Epithelial cell of proximal tubule (primary cell): ENCODE data around the gene CFAP46. TPM values are rescaled to one million over a fixed set of nuclear protein-coding genes. Genes with fewer than 3 reads are reported as not detected.

ENCODE experiments used
- DNase-seq: peaks from one replicate; pipeline ENCODE4 v3.0.0-alpha.2; 2011; ENCODE audit warnings: low read depth
- H3K4me3 ChIP-seq: 2 replicates; pipeline ENCODE4 v1.5.1; 2011; ENCODE audit warnings: low read depth, mild to moderate bottlenecking, low read length
- total RNA-seq: library from RNA; depleted of rRNA; stranded (reverse); fragments of >200 nt; gene quantifications from 2 replicates; pipeline ENCODE4 v1.2.3, GENCODE V29; 2015
- TF ChIP-seq, protein P1 (sequence below): conservative IDR thresholded peaks from 2 replicates; pipeline ENCODE4 v1.5.1; 2012; ENCODE audit warnings: low read depth, mild to moderate bottlenecking, low read length

Gene CFAP46
- total RNA-seq, 1 donor from 2014 or later: 2.2 TPM

DNA sequence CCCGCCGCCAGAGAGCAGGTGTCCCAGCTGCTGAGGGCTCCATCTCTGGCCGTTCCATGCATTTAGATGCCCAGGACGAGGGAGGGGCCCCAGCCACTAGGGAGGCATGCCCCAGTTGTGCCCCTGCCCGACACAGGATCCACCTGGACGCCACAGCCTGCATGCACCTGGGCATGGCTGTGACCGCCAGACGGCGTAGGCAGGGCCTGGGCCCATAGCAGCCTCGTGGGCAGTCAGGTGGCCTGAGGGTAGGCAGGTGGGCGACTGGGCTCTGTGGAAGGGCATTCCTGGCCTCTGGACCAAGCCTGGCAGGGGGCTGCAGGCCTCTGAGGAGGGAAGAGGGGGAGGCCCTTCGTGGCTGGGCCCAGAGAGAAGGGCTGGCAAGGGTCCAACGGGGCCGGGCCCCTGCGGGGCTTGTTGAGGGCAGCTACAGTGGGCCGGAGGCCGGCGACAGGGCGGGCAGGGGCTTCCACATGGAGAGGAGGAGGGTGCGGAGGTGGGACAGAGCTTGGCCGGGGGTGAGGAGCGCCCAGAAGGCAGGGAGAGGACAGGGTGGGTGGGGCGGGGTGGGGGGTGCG lies 80.4 kb downstream of the CFAP46 start:
- H3K4me3 ChIP-seq: no peak overlapping the region
- TF ChIP-seq, protein P1, sequence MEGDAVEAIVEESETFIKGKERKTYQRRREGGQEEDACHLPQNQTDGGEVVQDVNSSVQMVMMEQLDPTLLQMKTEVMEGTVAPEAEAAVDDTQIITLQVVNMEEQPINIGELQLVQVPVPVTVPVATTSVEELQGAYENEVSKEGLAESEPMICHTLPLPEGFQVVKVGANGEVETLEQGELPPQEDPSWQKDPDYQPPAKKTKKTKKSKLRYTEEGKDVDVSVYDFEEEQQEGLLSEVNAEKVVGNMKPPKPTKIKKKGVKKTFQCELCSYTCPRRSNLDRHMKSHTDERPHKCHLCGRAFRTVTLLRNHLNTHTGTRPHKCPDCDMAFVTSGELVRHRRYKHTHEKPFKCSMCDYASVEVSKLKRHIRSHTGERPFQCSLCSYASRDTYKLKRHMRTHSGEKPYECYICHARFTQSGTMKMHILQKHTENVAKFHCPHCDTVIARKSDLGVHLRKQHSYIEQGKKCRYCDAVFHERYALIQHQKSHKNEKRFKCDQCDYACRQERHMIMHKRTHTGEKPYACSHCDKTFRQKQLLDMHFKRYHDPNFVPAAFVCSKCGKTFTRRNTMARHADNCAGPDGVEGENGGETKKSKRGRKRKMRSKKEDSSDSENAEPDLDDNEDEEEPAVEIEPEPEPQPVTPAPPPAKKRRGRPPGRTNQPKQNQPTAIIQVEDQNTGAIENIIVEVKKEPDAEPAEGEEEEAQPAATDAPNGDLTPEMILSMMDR: no peak
- DNase-seq: no peak

- TF ChIP-seq, protein P1: no peak
- H3K4me3 ChIP-seq: no peak overlapping the region
- DNase-seq: no peak
These were observed 81.2 kb downstream of the CFAP46 start for GRCh38 chr10:132861116-132861691.

- TF ChIP-seq, protein P1: no peak
- H3K4me3 ChIP-seq: no peak overlapping the region
- DNase-seq: no peak
These were observed 81.8 kb downstream of the CFAP46 start for GRCh38 chr10:132860532-132860931.

GRCh38 chr10:132859084-132859855 lies 83.1 kb downstream of the CFAP46 start:
- no peak overlapping the region for H3K4me3 ChIP-seq
- TF ChIP-seq, protein P1: no peak
- DNase-seq: no peak

DNA sequence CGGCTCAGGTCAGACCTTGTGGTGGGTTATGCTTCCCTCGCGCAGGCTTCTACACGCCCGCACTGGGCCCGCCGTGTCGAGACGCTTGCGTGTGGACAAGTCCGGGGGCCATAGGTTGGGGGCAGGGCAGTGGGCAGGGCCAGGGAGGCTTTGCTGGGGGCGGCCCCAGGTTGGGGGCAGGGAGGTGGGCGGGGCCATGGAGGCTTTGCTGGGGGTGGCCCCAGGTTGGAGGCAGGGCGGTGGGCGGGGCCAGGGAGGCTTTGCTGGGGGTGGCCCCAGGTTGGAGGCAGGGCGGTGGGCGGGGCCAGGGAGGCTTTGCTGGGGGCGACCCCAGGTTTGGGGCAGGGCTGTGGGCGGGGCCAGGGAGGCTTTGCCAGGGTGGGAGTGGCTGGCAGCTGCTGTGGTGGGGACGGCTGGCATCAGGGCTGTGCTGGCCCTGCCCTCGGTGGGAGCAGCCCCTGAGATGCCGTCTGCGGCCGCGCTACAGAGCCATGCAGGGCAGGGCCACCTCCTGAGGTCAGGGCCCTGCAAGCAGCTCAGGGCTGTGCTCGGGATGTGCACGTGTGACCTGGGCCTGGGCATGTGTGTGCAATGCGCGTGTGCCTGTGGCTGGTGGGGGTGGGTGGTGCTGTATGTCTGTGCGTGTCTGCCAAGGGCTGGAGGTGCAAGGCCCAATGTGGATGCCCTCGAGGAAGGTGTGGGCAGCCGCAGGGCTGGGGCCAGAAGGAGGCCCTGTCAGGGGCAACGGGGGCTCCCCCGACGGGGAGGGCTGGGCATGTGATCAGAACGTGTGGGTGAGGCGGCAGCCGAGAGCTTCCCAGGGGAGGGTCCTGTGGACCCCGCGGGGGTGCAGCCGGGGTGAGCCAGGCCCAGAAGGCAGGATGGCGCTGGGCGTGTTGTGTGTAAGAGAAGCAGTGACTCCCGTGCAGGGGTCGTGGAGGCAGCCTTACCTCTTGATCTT lies 84.0 kb downstream of the CFAP46 start:
- TF ChIP-seq, protein P1: no peak
- no peak for DNase-seq
- H3K4me3 ChIP-seq: no peak overlapping the region

GRCh38 chr10:132856869-132857524 lies 85.4 kb downstream of the CFAP46 start:
- TF ChIP-seq, protein P1: no peak
- no peak for DNase-seq
- H3K4me3 ChIP-seq: no peak overlapping the region
